ENCODE results near the gene NRG2. TPM values are rescaled to one million over a fixed set of nuclear protein-coding genes. Genes with fewer than 3 reads are reported as not detected.

Gene NRG2
- total RNA-seq, 1 donor from 2014 or later, result 0.07 TPM

DNA sequence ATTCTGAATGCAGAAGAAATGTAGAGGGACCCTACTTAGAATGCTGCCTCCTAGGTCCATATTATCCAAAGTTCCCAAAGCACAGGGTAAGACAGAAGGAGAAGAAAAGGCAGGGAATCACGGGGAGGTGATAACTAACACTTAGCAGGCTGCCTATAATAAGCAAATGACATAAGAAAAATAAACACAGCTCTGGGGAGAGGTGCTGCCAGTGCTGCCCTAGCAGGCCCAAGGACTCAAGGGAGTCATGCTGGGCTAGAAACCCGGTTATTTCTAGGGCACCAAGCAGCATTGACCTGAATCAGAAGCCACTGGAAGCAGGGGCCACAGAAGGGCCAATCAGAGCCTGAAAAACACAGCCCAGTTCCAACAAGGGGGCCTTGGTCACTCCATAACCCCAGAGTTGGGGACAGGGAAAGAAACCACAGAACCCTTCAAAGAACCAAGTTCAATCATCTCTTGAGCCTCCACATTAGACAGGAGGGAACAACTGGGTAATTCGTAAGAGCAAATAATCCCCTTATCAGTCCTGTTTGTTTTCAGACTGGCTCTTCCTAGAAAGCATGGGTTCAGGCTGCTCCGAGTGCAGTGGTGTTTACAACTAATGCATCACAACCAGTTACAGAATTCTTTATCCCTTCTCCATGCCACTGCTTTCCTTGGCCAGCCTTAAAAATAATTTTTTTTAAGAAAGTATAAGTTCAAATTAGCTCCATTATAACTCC is 24.0 kb downstream of the NRG2 start:
- ATAC-seq (ENCODE audit: low read depth) (no peak), DNase-seq (no peak)
- Mint-ChIP-seq H3K4me1 (no peaks in the 10 kb centered on the region), H3K4me3 (no peak overlapping the region), H3K9me3 (no peaks in the 10 kb centered on the region), H3K27me3 (peaks cover 11% of the 10 kb centered on the region), H3K36me3 (ENCODE audit: low read depth) (no peaks in the 10 kb centered on the region), H3K27ac (no peak overlapping the region)
- POLR2A ChIA-PET, result no interaction called here
- TF ChIP-seq, protein P1, sequence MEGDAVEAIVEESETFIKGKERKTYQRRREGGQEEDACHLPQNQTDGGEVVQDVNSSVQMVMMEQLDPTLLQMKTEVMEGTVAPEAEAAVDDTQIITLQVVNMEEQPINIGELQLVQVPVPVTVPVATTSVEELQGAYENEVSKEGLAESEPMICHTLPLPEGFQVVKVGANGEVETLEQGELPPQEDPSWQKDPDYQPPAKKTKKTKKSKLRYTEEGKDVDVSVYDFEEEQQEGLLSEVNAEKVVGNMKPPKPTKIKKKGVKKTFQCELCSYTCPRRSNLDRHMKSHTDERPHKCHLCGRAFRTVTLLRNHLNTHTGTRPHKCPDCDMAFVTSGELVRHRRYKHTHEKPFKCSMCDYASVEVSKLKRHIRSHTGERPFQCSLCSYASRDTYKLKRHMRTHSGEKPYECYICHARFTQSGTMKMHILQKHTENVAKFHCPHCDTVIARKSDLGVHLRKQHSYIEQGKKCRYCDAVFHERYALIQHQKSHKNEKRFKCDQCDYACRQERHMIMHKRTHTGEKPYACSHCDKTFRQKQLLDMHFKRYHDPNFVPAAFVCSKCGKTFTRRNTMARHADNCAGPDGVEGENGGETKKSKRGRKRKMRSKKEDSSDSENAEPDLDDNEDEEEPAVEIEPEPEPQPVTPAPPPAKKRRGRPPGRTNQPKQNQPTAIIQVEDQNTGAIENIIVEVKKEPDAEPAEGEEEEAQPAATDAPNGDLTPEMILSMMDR (IDR thresholded peaks at IDR 0.05), result no peak
- intact Hi-C loops (cut with micrococcal nuclease), result no loop called here
- CTCF ChIA-PET, result no interaction called here

DNA sequence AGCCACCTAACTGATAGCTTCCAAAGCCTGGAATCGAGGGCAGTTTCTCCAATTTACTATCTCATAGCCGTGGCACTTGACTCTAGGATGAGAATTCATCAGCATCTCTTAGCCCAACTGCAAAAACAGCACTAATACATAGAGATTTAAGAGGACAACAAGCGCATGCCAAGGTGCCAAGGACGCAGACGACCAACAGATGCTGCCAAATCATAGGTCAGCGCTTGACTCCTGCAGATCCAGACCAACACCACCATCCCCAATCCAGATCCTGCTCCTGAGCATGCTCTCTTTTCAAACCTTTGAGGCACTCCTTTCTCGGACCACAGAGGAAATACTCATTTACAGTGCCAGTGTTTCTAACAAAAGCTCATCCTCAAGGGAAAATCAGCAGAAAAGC is 24.6 kb downstream of the NRG2 start:
- Mint-ChIP-seq H3K9me3 (no peaks in the 10 kb centered on the region), H3K4me1 (no peaks in the 10 kb centered on the region), H3K27ac (no peak overlapping the region), H3K27me3 (peaks cover 11% of the 10 kb centered on the region), H3K36me3 (ENCODE audit: low read depth) (no peaks in the 10 kb centered on the region), H3K4me3 (no peak overlapping the region)
- ATAC-seq (ENCODE audit: low read depth) (no peak), DNase-seq (no peak)
- intact Hi-C loops (cut with micrococcal nuclease), result no loop called here
- POLR2A ChIA-PET, result no interaction called here
- TF ChIP-seq, protein P1 (IDR thresholded peaks at IDR 0.05), result no peak
- CTCF ChIA-PET, result no interaction called here

GRCh38 chr5:140018096-140018481 is 25.0 kb downstream of the NRG2 start:
- TF ChIP-seq, protein P1 (IDR thresholded peaks at IDR 0.05), result no peak
- no peaks in the 10 kb centered on the region for H3K4me1 Mint-ChIP-seq
- H3K4me3 Mint-ChIP-seq, result no peak overlapping the region
- no peaks in the 10 kb centered on the region for H3K36me3 Mint-ChIP-seq (ENCODE audit: low read depth)
- intact Hi-C loops (cut with micrococcal nuclease), result no loop called here
- no peak for DNase-seq
- ChIA-PET POLR2A (no interaction called here), CTCF (no interaction called here)
- peaks cover 11% of the 10 kb centered on the region for H3K27me3 Mint-ChIP-seq
- ATAC-seq (ENCODE audit: low read depth), result no peak
- no peak overlapping the region for H3K27ac Mint-ChIP-seq
- no peaks in the 10 kb centered on the region for H3K9me3 Mint-ChIP-seq

DNA sequence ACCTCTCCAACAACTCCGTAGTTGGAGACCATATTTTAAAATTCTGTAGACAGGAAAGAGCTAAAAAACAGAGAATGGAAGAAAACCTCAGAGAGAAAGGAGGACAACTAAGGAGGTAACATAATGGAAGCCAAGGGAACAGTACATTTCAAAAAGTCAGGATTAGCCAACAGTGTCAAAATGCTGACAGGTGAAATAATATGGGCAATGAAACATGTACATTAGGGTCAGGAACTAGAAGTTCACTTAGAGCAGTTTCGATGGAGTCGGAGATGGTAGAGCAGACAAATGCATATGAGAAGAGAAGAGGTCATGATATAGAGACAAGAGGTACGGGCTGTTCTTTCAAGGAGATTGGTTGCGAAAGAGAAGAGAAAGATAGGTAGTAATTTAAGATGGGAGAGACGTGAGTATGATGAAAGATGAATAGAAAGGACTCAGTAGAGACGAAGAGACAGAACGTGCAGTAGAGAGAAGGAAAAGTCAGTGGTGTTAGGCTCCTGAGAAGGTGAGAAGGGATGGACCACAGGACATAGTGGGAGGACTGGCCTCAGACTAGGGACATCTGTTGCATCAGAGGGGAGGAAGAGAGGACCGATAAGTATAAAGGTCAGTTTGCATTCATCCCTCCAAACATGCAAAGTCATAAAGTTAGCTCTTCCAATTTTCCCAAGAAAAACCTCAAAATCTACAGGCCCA is 25.6 kb downstream of the NRG2 start:
- TF ChIP-seq, protein P1 (IDR thresholded peaks at IDR 0.05), result no peak
- ChIA-PET CTCF (no interaction called here), POLR2A (no interaction called here)
- H3K27ac Mint-ChIP-seq, result no peak overlapping the region
- ATAC-seq (ENCODE audit: low read depth), result no peak
- peaks cover 11% of the 10 kb centered on the region for H3K27me3 Mint-ChIP-seq
- no peak overlapping the region for H3K4me3 Mint-ChIP-seq
- DNase-seq, result no peak
- H3K4me1 Mint-ChIP-seq, result no peaks in the 10 kb centered on the region
- intact Hi-C loops (cut with micrococcal nuclease), result no loop called here
- no peaks in the 10 kb centered on the region for H3K9me3 Mint-ChIP-seq
- no peaks in the 10 kb centered on the region for H3K36me3 Mint-ChIP-seq (ENCODE audit: low read depth)

DNA sequence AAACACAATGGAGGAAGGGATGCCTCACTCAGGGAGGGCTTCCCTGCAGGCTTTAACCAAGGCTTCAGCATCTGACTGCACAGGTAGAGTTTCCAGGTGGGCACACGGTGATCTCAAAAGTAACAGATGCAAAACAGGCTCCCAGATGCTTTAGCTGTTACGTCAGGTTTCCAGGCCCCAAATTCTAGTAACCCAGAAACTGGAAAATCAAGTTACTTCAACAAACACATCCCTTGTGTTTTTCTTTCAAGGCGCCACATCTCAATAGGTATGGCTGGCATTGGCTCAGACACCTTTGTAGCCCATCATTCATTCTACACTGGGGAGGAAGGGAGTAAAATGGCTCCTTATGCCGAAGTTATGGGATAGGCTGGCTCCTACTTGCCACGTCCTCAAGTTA is 27.4 kb downstream of the NRG2 start:
- Mint-ChIP-seq H3K9me3 (no peaks in the 10 kb centered on the region), H3K27ac (no peak overlapping the region), H3K27me3 (peaks cover 7% of the 10 kb centered on the region), H3K4me3 (no peak overlapping the region), H3K36me3 (ENCODE audit: low read depth) (no peaks in the 10 kb centered on the region), H3K4me1 (no peaks in the 10 kb centered on the region)
- ATAC-seq (ENCODE audit: low read depth), result no peak
- POLR2A ChIA-PET, result no interaction called here
- no peak for DNase-seq
- CTCF ChIA-PET, result no interaction called here
- TF ChIP-seq, protein P1 (IDR thresholded peaks at IDR 0.05), result no peak
- intact Hi-C loops (cut with micrococcal nuclease), result no loop called here

All from activated B cell treated with CpG ODN at 0.5 μM for 24 hours (primary cell).